ENCODE data around the gene CNTNAP5. TPM values are rescaled to one million over a fixed set of nuclear protein-coding genes. Genes with fewer than 3 reads are reported as not detected.

The CNTNAP5 gene
- total and polyA plus RNA-seq, 2 donors (not counting 3 experiments of a cell fraction or from before 2014, with no cell fraction given): not detected

DNA sequence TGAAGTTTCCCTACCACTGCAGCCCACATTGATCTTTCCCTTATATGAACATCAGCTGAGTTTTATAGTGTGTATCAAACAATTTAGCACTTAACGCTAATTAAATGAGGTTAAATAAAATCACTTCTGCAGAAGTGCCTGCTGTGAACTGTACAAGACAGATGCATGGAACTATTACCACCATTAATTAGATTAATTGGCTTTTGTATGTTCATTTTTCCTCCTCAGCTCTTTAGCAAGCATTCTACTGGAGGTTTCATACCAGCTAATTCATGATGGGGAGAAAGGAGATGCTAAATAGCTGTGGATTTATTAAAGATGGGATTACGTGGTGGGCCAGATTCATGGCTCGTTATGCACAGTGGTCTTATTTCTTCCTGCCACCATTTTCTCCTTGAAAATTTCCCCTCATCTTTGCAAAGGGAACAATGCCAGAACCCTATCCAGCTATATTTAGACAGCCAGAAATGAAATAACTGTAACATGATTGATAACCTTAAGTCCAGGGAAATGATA is 96.7 kb downstream of the CNTNAP5 start:
- no TSS peak for BruUV-seq (replicated peaks)
- no peak overlapping the region for H3K4me2 ChIP-seq (ENCODE audit: insufficient read depth, low read length)
- H3K9me3 ChIP-seq (replicated peaks; ENCODE audit: control insufficient read depth, insufficient read depth, low read length): peaks cover 6% of the 10 kb centered on the region
- no peak overlapping the region for H3K4me3 ChIP-seq (replicated peaks in 1 of 3; ENCODE audit: insufficient read depth in 1 of 3, low read depth in 1 of 3, low read length in 3 of 3)
- TF ChIP-seq, protein P1, sequence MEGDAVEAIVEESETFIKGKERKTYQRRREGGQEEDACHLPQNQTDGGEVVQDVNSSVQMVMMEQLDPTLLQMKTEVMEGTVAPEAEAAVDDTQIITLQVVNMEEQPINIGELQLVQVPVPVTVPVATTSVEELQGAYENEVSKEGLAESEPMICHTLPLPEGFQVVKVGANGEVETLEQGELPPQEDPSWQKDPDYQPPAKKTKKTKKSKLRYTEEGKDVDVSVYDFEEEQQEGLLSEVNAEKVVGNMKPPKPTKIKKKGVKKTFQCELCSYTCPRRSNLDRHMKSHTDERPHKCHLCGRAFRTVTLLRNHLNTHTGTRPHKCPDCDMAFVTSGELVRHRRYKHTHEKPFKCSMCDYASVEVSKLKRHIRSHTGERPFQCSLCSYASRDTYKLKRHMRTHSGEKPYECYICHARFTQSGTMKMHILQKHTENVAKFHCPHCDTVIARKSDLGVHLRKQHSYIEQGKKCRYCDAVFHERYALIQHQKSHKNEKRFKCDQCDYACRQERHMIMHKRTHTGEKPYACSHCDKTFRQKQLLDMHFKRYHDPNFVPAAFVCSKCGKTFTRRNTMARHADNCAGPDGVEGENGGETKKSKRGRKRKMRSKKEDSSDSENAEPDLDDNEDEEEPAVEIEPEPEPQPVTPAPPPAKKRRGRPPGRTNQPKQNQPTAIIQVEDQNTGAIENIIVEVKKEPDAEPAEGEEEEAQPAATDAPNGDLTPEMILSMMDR (IDR thresholded peaks at IDR 0.05; ENCODE audit: extremely low read depth in 1 of 2, insufficient read depth in 1 of 2, low read depth in 1 of 2, low read length in 2 of 2): no peak
- TF ChIP-seq FOS (IDR thresholded peaks at IDR 0.05; ENCODE audit: borderline replicate concordance, insufficient read depth, low read length): no peak
- no peak for TF ChIP-seq POLR2A (IDR thresholded peaks at IDR 0.05; ENCODE audit: low read depth, low read length)
- TF ChIP-seq POLR2AphosphoS5 (IDR thresholded peaks at IDR 0.05; ENCODE audit: insufficient read depth, low read depth, low read length): no peak
- TF ChIP-seq EZH2 (IDR thresholded peaks at IDR 0.05; ENCODE audit: borderline replicate concordance, low read depth, low read length, severe bottlenecking): no peak
- TF ChIP-seq MYC (IDR thresholded peaks at IDR 0.05; ENCODE audit: low read depth, low read length): no peak
- TF ChIP-seq JUN (IDR thresholded peaks at IDR 0.05; ENCODE audit: borderline replicate concordance, insufficient read depth, insufficient read length, low read depth): no peak
- TF ChIP-seq GATA2 (IDR thresholded peaks at IDR 0.05; ENCODE audit: insufficient read depth, insufficient read length, low read depth, low read length): no peak
- TF ChIP-seq, protein P2, sequence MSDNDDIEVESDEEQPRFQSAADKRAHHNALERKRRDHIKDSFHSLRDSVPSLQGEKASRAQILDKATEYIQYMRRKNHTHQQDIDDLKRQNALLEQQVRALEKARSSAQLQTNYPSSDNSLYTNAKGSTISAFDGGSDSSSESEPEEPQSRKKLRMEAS (IDR thresholded peaks at IDR 0.05; ENCODE audit: insufficient read depth, insufficient read length): no peak
- intact Hi-C loops (cut with micrococcal nuclease): no loop called here
- H3K27me3 ChIP-seq (ENCODE audit: control insufficient read depth in 2 of 2, insufficient read depth in 2 of 2, low read length in 2 of 2): no peaks in the 10 kb centered on the region
- H3K36me3 ChIP-seq (ENCODE audit: control insufficient read depth in 2 of 2, extremely low read depth in 1 of 2, insufficient read depth in 2 of 2, low read length in 2 of 2): no peaks in the 10 kb centered on the region
- H3K9ac ChIP-seq (replicated peaks; ENCODE audit: extremely low read depth, insufficient read depth, low read length): no peak overlapping the region
- ChIA-PET CTCF (no interaction called here), POLR2A (no interaction called here)
- H3K9me1 ChIP-seq (replicated peaks; ENCODE audit: control insufficient read depth, extremely low read depth, insufficient read depth, low read length): no peaks in the 10 kb centered on the region
- H3K27ac ChIP-seq (ENCODE audit: insufficient read depth, low read depth, low read length): no peak overlapping the region
- no peak for FAIRE-seq
- no peaks in the 10 kb centered on the region for H3K4me1 ChIP-seq (ENCODE audit: control insufficient read depth, extremely low read depth, insufficient read depth, low read length)
- H3K79me2 ChIP-seq (ENCODE audit: control insufficient read depth, insufficient read depth, low read length): no peaks in the 10 kb centered on the region
- DNase-seq (ENCODE audit: low read depth, low spot score): no peak
- dilution Hi-C loops (cut with MboI; ENCODE audit: extremely low pct_ligation_motif_present, low sequenced_read_pairs): no loop called here
- H2AFZ ChIP-seq (ENCODE audit: low read depth, low read length): no peak overlapping the region
- no peaks in the 10 kb centered on the region for H4K20me1 ChIP-seq (replicated peaks; ENCODE audit: control insufficient read depth, extremely low read depth, insufficient read depth, low read length)

Measured in endothelial cell of umbilical vein (primary cell).